Measurements from ENCODE around the gene CDKAL1.

GRCh38 chr6:21219856-21220255 lies 685.6 kb downstream of the CDKAL1 start:
- TF ChIP-seq CTCF (conservative IDR thresholded peaks at IDR 0.05; ENCODE audit: low read depth, low read length) (no peak), EZH2 (IDR thresholded peaks at IDR 0.05; ENCODE audit: low read length, unreplicated experiment) (no peak), EZH2phosphoT487 (IDR thresholded peaks at IDR 0.05; ENCODE audit: borderline replicate concordance, low read length) (no peak)
